Measurements from ENCODE around the gene GGCT.
"Not testable (repeated sequence)": the region's sequence is repeated elsewhere in the genome, so short reads cannot be mapped to it uniquely, and the experiment has no call there.

GGCT gene

GRCh38 chr7:30546596-30546995 lies 42.0 kb upstream of the GGCT start:
- no peak for DNase-seq (ENCODE audit: low read depth)
- no peak overlapping the region for H3K4me3 ChIP-seq (replicated peaks; ENCODE audit: low read depth, low read length)
- no peak for TF ChIP-seq CTCF (IDR thresholded peaks at IDR 0.05; ENCODE audit: low read length, missing control alignments)

DNA sequence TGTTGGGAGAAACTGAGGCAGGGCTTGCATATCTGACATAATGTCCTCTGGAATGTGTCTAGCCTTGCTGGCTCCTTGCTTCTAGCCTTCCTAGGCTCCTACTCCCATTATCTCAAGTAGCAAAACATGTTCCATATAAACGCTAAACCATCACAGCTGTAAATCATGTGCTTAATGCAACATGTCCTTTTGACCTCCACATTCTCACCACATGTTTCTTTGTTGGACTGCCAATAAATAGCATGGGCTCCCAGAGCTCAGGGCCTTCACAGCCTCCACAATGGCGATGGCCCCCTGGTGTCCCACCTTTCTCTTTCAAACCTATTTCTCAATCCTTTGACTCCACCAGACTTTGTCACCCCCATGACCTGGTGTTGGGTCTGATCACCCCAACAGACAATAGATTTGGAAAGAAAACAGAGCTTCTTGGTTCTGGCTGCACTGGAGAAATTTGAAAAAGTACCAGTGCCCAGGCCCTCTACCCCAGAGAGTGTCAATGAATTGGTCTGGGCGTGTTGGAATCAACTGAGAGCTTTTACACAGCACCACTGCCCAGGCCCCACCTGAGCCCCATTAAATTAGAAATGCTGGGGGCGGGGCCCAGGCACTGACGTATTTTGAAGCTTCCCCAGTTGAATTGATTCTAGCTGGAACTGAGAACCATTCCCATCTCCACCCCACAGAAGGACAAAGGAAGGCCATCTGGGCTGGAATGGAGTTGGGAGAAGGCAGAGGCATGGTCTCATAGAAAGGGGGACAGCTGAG lies 41.3 kb upstream of the GGCT start:
- H3K4me3 ChIP-seq (replicated peaks; ENCODE audit: low read depth, low read length) = no peak overlapping the region
- TF ChIP-seq CTCF (IDR thresholded peaks at IDR 0.05; ENCODE audit: low read length, missing control alignments) = no peak
- no peak for DNase-seq (ENCODE audit: low read depth)

DNA sequence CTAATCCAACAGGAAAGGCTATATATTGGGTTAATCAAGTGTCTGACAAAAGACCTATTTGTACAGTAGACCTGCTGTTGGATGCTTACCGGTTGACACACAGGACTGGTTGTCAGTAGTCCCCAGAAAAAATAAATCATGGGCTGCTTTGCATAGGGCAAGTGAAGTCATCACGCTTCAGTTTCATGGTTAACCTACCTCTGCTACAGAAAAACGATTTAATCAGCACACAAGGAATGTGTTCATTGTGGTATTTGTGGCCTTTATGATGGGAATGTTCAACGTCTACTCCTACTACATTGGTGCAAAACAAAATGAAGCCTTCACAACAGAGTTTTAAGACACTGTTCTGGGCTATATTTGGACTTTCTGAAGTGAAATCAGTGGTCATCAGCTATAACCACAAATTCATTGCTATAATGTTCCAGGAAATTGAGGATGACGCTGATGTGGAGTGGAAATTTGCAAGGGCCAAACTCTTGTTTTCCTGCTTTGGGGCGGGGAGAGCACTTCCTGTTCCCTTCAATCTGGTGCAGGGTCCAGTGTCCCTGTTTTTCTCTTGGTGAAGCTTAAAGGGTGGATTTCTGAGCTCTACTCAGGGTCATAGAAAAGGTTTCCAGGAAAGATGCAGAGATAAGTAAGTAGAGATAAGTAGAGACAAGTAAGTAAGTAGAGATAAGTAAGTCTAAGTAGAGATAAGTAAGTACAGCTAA lies 39.3 kb upstream of the GGCT start:
- no peak overlapping the region for H3K4me3 ChIP-seq (replicated peaks; ENCODE audit: low read depth, low read length)
- no peak for DNase-seq (ENCODE audit: low read depth)
- TF ChIP-seq CTCF (IDR thresholded peaks at IDR 0.05; ENCODE audit: low read length, missing control alignments) = no peak

DNA sequence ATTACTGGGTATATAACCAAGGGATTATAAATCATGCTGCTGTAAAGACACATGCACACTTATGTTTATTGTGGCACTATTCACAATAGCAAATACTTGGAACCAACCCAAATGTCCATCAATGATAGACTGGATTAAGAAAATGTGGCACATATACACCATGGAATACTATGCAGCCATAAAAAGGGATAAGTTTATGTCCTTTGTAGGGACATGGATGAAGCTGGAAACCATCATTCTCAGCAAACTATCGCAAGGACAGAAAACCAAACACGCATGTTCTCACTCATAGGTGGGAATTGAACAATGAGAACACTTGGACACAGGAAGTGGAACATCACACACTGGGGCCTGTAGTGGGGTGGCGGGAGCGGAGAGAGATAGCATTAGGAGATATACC lies 38.5 kb upstream of the GGCT start:
- not testable (repeated sequence) for DNase-seq (ENCODE audit: low read depth); H3K4me3 ChIP-seq (replicated peaks; ENCODE audit: low read depth, low read length)

DNA sequence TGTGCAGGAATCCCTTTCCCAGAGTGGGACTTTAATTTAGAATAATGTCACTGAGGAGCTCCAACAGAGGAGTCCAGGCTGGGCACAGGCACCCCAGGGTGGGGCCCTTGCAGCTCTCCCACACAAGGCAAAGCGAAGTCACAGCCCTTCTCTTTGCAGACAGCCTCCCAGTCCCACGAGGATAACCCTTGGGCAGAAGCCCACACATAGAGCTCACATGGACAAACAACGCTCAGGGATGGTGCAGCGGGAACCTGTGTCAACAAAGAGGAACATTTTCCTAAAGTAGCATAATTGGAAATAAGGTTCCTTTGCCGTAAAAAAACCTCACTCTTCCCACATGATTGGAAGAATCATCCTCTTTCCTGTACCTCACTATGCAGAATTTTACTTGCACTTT lies 29.3 kb upstream of the GGCT start:
- TF ChIP-seq CTCF (IDR thresholded peaks at IDR 0.05; ENCODE audit: low read length, missing control alignments) = no peak
- H3K4me3 ChIP-seq (replicated peaks; ENCODE audit: low read depth, low read length) = no peak overlapping the region
- no peak for DNase-seq (ENCODE audit: low read depth)

DNA sequence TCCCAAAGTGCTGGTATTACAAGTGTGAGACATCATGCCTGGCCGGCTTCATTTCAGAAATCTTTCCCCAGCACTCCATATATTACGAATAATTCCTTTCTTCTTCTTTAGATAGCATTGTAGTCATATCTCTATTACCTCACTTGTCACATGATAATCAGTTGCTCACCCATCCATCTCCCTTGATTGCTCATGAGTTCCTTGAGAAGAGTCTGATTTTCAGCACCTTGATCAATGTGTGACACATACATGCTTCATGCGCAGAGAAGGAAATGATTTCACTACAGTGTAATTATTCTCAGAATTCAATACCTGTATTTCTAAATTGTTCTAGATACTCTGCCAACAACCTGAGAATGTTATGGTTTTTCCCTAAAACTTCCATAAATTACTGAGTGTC lies 26.7 kb upstream of the GGCT start:
- no peak for DNase-seq (ENCODE audit: low read depth)
- no peak for TF ChIP-seq CTCF (IDR thresholded peaks at IDR 0.05; ENCODE audit: low read length, missing control alignments)
- no peak overlapping the region for H3K4me3 ChIP-seq (replicated peaks; ENCODE audit: low read depth, low read length)

GRCh38 chr7:30530373-30530772 lies 25.7 kb upstream of the GGCT start:
- no peak overlapping the region for H3K4me3 ChIP-seq (replicated peaks; ENCODE audit: low read depth, low read length)
- no peak for DNase-seq (ENCODE audit: low read depth)
- TF ChIP-seq CTCF (IDR thresholded peaks at IDR 0.05; ENCODE audit: low read length, missing control alignments) = no peak
